HCT116 (cell line): ENCODE results near the gene DIPK1A.

Experiments
- CTCF ChIP-seq, 3 experiments: fragments of 200-600 bp in 1 of 3; sonication (generic) in 1 of 3; IDR thresholded peaks in 2 of 3; conservative IDR thresholded peaks in 1 of 3; 2 replicates each; pipeline ENCODE4 v1.5.1; 2012 to 2017; ENCODE audit warnings: low read depth in 2 of 3, low read length in 2 of 3, antibody characterized with exemption in 1 of 3, borderline replicate concordance in 1 of 3, control low read depth in 1 of 3, mild to moderate bottlenecking in 1 of 3, mixed read lengths in 1 of 3, mixed run types in 1 of 3, moderate library complexity in 1 of 3; ENCODE audit not compliant: insufficient read depth in 1 of 3
- EGR1 ChIP-seq: IDR thresholded peaks from 2 replicates; pipeline ENCODE4 v1.6.1; 2012; ENCODE audit warnings: low read depth
- EZH2 ChIP-seq: fragments of 200-600 bp; sonication (generic); IDR thresholded peaks from 2 replicates; pipeline ENCODE4 v1.6.1; 2017; ENCODE audit warnings: antibody characterized with exemption, mixed run types
- JUND ChIP-seq: IDR thresholded peaks from 2 replicates; pipeline ENCODE4 v1.6.1; 2012
- POLR2A ChIP-seq: IDR thresholded peaks from 2 replicates; pipeline ENCODE4 v1.7.0; 2011; ENCODE audit warnings: borderline replicate concordance; ENCODE audit not compliant: insufficient read depth, insufficient read length; ENCODE audit errors: extremely low read depth
- POLR2AphosphoS5 ChIP-seq: IDR thresholded peaks from 2 replicates; pipeline ENCODE4 v1.6.1; 2011; ENCODE audit warnings: mild to moderate bottlenecking, low read depth, low read length, moderate library complexity
- RAD21 ChIP-seq: IDR thresholded peaks from 2 replicates; pipeline ENCODE4 v1.6.1; 2012; ENCODE audit warnings: low read depth, mild to moderate bottlenecking
- TF ChIP-seq, protein P1 (sequence below): IDR thresholded peaks from 2 replicates; pipeline ENCODE4 v1.6.1; 2012; ENCODE audit warnings: low read depth
- TF ChIP-seq, protein P2 (sequence below): IDR thresholded peaks from 2 replicates; pipeline ENCODE4 v1.6.1; 2012
- TF ChIP-seq, protein P3 (sequence below): IDR thresholded peaks from 2 replicates; pipeline ENCODE4 v1.6.1; 2012

GRCh38 chr1:92886886-92887419, 74.3 kb downstream of the DIPK1A start:
- TF ChIP-seq, protein P1, sequence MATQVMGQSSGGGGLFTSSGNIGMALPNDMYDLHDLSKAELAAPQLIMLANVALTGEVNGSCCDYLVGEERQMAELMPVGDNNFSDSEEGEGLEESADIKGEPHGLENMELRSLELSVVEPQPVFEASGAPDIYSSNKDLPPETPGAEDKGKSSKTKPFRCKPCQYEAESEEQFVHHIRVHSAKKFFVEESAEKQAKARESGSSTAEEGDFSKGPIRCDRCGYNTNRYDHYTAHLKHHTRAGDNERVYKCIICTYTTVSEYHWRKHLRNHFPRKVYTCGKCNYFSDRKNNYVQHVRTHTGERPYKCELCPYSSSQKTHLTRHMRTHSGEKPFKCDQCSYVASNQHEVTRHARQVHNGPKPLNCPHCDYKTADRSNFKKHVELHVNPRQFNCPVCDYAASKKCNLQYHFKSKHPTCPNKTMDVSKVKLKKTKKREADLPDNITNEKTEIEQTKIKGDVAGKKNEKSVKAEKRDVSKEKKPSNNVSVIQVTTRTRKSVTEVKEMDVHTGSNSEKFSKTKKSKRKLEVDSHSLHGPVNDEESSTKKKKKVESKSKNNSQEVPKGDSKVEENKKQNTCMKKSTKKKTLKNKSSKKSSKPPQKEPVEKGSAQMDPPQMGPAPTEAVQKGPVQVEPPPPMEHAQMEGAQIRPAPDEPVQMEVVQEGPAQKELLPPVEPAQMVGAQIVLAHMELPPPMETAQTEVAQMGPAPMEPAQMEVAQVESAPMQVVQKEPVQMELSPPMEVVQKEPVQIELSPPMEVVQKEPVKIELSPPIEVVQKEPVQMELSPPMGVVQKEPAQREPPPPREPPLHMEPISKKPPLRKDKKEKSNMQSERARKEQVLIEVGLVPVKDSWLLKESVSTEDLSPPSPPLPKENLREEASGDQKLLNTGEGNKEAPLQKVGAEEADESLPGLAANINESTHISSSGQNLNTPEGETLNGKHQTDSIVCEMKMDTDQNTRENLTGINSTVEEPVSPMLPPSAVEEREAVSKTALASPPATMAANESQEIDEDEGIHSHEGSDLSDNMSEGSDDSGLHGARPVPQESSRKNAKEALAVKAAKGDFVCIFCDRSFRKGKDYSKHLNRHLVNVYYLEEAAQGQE = no peak
- TF ChIP-seq CTCF (IDR thresholded peaks at IDR 0.05 in 2 of 3, conservative IDR thresholded peaks at IDR 0.05 in 1 of 3; ENCODE audit: borderline replicate concordance in 1 of 3, insufficient read depth in 1 of 3, low read depth in 2 of 3, low read length in 2 of 3) = no peak
- no peak for TF ChIP-seq EZH2
- no peak for TF ChIP-seq POLR2AphosphoS5
- no peak for TF ChIP-seq JUND
- no peak for TF ChIP-seq RAD21
- TF ChIP-seq, protein P2, sequence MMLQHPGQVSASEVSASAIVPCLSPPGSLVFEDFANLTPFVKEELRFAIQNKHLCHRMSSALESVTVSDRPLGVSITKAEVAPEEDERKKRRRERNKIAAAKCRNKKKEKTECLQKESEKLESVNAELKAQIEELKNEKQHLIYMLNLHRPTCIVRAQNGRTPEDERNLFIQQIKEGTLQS = no peak
- TF ChIP-seq, protein P3, sequence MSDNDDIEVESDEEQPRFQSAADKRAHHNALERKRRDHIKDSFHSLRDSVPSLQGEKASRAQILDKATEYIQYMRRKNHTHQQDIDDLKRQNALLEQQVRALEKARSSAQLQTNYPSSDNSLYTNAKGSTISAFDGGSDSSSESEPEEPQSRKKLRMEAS = no peak
- TF ChIP-seq EGR1 = no peak
- no peak for TF ChIP-seq POLR2A
